Liver (tissue), 9 donors: ENCODE measurements around the gene CYP39A1. TPM values are rescaled to one million over a fixed set of nuclear protein-coding genes. Genes with fewer than 3 reads are reported as not detected.

Source experiments
- DNase-seq: peaks from one replicate; pipeline ENCODE4 v3.0.0-alpha.2; 2017; ENCODE audit warnings: low spot score
- H3K27ac ChIP-seq, 2 donors: one replicate each; pipeline ENCODE4 v1.7.0; 2013; ENCODE audit warnings: inconsistent platforms in 2 of 2, low read length in 2 of 2, control low read depth in 1 of 2, low read depth in 1 of 2, mild to moderate bottlenecking in 1 of 2
- H3K27me3 ChIP-seq, 4 donors: one replicate each; pipeline versions ENCODE4 v1.6.1 to v1.7.0; 2013; ENCODE audit warnings: low read length in 3 of 4, inconsistent platforms in 1 of 4, mild to moderate bottlenecking in 1 of 4, moderate library complexity in 1 of 4; ENCODE audit not compliant: control insufficient read depth in 4 of 4, insufficient read depth in 4 of 4
- H3K36me3 ChIP-seq, 4 donors: one replicate each; pipeline versions ENCODE4 v1.6.1 to v1.7.0; 2013; ENCODE audit warnings: low read length in 3 of 4, mild to moderate bottlenecking in 3 of 4, low read depth in 1 of 4, moderate library complexity in 1 of 4; ENCODE audit not compliant: control insufficient read depth in 4 of 4, insufficient read depth in 3 of 4
- H3K4me1 ChIP-seq, 4 donors: one replicate each; pipeline versions ENCODE4 v1.6.1 to v1.7.0; 2013; ENCODE audit warnings: low read length in 3 of 4, mild to moderate bottlenecking in 3 of 4, moderate library complexity in 1 of 4; ENCODE audit not compliant: control insufficient read depth in 4 of 4, insufficient read depth in 4 of 4
- H3K4me3 ChIP-seq, 3 donors: one replicate each; pipeline versions ENCODE4 v1.6.1 to v1.7.0; 2013; ENCODE audit warnings: low read length in 3 of 3, control low read depth in 1 of 3, low read depth in 1 of 3, mild to moderate bottlenecking in 1 of 3
- H3K9ac ChIP-seq, 2 donors: one replicate each; pipeline ENCODE4 v1.7.0; 2013; ENCODE audit warnings: low read length in 2 of 2, mild to moderate bottlenecking in 2 of 2, moderate library complexity in 2 of 2, control low read depth in 1 of 2, low read depth in 1 of 2
- H3K9me3 ChIP-seq, 4 donors: one replicate each; pipeline versions ENCODE4 v1.6.1 to v1.7.0; 2013; ENCODE audit warnings: low read length in 3 of 4; ENCODE audit not compliant: control insufficient read depth in 4 of 4
- ATF3 ChIP-seq: IDR thresholded peaks from 2 replicates; pipeline ENCODE4 v1.6.1; 2016; ENCODE audit warnings: antibody characterized with exemption
- CTCF ChIP-seq: fragments of 150-350 bp; IDR thresholded peaks from 2 replicates; pipeline ENCODE4 v1.5.1; 2017; ENCODE audit warnings: improper control_type of control experiment, low read depth, low read length; ENCODE audit not compliant: missing input control
- EGR1 ChIP-seq, 2 donors: IDR thresholded peaks; 2 replicates each; pipeline ENCODE4 v1.6.1; 2016 to 2018; ENCODE audit warnings: antibody characterized with exemption in 2 of 2, low read depth in 2 of 2
- FOXA1 ChIP-seq: IDR thresholded peaks from 2 replicates; pipeline ENCODE4 v1.6.1; 2016; ENCODE audit warnings: antibody characterized with exemption
- FOXA2 ChIP-seq: IDR thresholded peaks from 2 replicates; pipeline ENCODE4 v1.6.1; 2016; ENCODE audit warnings: antibody characterized with exemption
- GABPA ChIP-seq, 2 donors: IDR thresholded peaks in 1 of 2; conservative IDR thresholded peaks in 1 of 2; 2 replicates each; pipeline ENCODE4 v1.6.1; 2016; ENCODE audit warnings: antibody characterized with exemption in 2 of 2, mild to moderate bottlenecking in 1 of 2, moderate library complexity in 1 of 2
- HNF4A ChIP-seq, 2 donors: conservative IDR thresholded peaks; 2 replicates each; pipeline ENCODE4 v1.6.1; 2016; ENCODE audit warnings: antibody characterized with exemption in 2 of 2, mild to moderate bottlenecking in 2 of 2
- HNF4G ChIP-seq: IDR thresholded peaks from 2 replicates; pipeline ENCODE4 v1.6.1; 2016; ENCODE audit warnings: antibody characterized with exemption
- JUND ChIP-seq, 2 donors: IDR thresholded peaks; 2 replicates each; pipeline ENCODE4 v1.6.1; 2016; ENCODE audit warnings: antibody characterized with exemption in 2 of 2
- MAX ChIP-seq: IDR thresholded peaks from 2 replicates; pipeline ENCODE4 v1.6.1; 2016; ENCODE audit warnings: antibody characterized with exemption
- NR2F2 ChIP-seq: IDR thresholded peaks from 2 replicates; pipeline ENCODE4 v1.6.1; 2016; ENCODE audit warnings: antibody characterized with exemption
- RAD21 ChIP-seq, 2 donors: IDR thresholded peaks; 2 replicates each; pipeline ENCODE4 v1.6.1; 2016; ENCODE audit warnings: antibody characterized with exemption in 2 of 2, mild to moderate bottlenecking in 2 of 2
- REST ChIP-seq: IDR thresholded peaks from 2 replicates; pipeline ENCODE4 v1.6.1; 2016; ENCODE audit warnings: antibody characterized with exemption, mild to moderate bottlenecking
- RXRA ChIP-seq, 2 donors: IDR thresholded peaks; 2 replicates each; pipeline ENCODE4 v1.6.1; 2017 to 2018; ENCODE audit warnings: antibody characterized with exemption in 2 of 2, mild to moderate bottlenecking in 1 of 2
- SP1 ChIP-seq: IDR thresholded peaks from 2 replicates; pipeline ENCODE4 v1.6.1; 2018; ENCODE audit warnings: antibody characterized with exemption, mild to moderate bottlenecking
- TAF1 ChIP-seq: conservative IDR thresholded peaks from 2 replicates; pipeline ENCODE4 v1.6.1; 2016; ENCODE audit warnings: antibody characterized with exemption, mild to moderate bottlenecking
- YY1 ChIP-seq: IDR thresholded peaks from 2 replicates; pipeline ENCODE4 v1.6.1; 2016; ENCODE audit warnings: antibody characterized with exemption, mild to moderate bottlenecking
- ZBTB33 ChIP-seq: IDR thresholded peaks from 2 replicates; pipeline ENCODE4 v1.6.1; 2016; ENCODE audit warnings: antibody characterized with exemption
- polyA plus RNA-seq, 2 donors: library from polyadenylated mRNA; stranded (reverse) in 1 of 2; unstranded in 1 of 2; fragments of 200-250 nt in 1 of 2; fragments of >200 nt in 1 of 2; fragmentation: Nextera tagmentation in 1 of 2; extraction: Ambion mirVana in 1 of 2; gene quantifications; one replicate each; pipeline versions ENCODE4 v1.2.1 to v1.2.3, GENCODE V29; 2013 to 2015
- total RNA-seq, 2 donors: library from RNA; depleted of rRNA; stranded (reverse); fragments of >200 nt; gene quantifications; one replicate each; pipeline ENCODE4 v1.2.3, GENCODE V29; 2014
- donor health status: healthy.
- donor health status: healthy.
- donor health status: healthy.
- donor health status: healthy.
- donor health status: healthy.

The CYP39A1 gene
- total and polyA plus RNA-seq, 4 donors, result 10.8 to 29.8 (median 15.2) TPM

GRCh38 chr6:46521464-46521971 lies 131.1 kb downstream of the CYP39A1 start (continued):
- TF ChIP-seq JUND (IDR thresholded peaks at IDR 0.05), result no peak

- Histone ChIP-seq H3K9me3 (no peaks in the 10 kb centered on the region), H3K4me1 (peaks cover 0 to 7% (median 0%) of the 10 kb centered on the region in 4 donors), H3K27me3 (no peaks in the 10 kb centered on the region), H3K4me3 (no peak overlapping the region), H3K9ac (no peak overlapping the region), H3K36me3 (no peaks in the 10 kb centered on the region), H3K27ac (no peak overlapping the region)
- TF ChIP-seq HNF4G (no peak), RAD21 (IDR thresholded peaks at IDR 0.05) (no peak), ATF3 (no peak), MAX (no peak), SP1 (no peak), ZBTB33 (no peak), HNF4A (conservative IDR thresholded peaks at IDR 0.05) (no peak), FOXA2 (no peak), NR2F2 (no peak), YY1 (no peak), FOXA1 (no peak), TAF1 (no peak), GABPA (IDR thresholded peaks at IDR 0.05 in 1 of 2, conservative IDR thresholded peaks at IDR 0.05 in 1 of 2) (no peak), EGR1 (IDR thresholded peaks at IDR 0.05; ENCODE audit: low read depth in 2 of 2) (no peak), JUND (IDR thresholded peaks at IDR 0.05) (no peak), REST (no peak), CTCF (no peak), RXRA (IDR thresholded peaks at IDR 0.05) (no peak)
- no peak for DNase-seq
Measured at GRCh38 chr6:46517202-46517601, 135.4 kb downstream of the CYP39A1 start.
